HepG2 (cell line): ENCODE measurements around the gene ATP6V0D1. TPM values are rescaled to one million over a fixed set of nuclear protein-coding genes. Genes with fewer than 3 reads are reported as not detected.

Experiments
- ARNT2 ChIP-seq: sonication (generic); formaldehyde crosslinking; IDR thresholded peaks from 2 replicates; pipeline ENCODE4 v1.8.0; 2022; ENCODE audit warnings: mild to moderate bottlenecking, low read depth, missing genetic modification reagents, moderate library complexity
- EP300 ChIP-seq, 3 experiments: sonication (generic) in 1 of 3; formaldehyde crosslinking in 1 of 3; IDR thresholded peaks; 2 replicates each; pipeline versions ENCODE4 v1.5.1 to v1.6.1; 2011 to 2020; ENCODE audit warnings: low read depth in 2 of 3, low read length in 2 of 3, borderline replicate concordance in 1 of 3, improper control_type of control experiment in 1 of 3, mild to moderate bottlenecking in 1 of 3, missing genetic modification reagents in 1 of 3, moderate library complexity in 1 of 3
- FOXC1 ChIP-seq: sonication (generic); formaldehyde crosslinking; IDR thresholded peaks from 2 replicates; pipeline ENCODE4 v1.8.0; 2022; ENCODE audit warnings: mild to moderate bottlenecking, missing genetic modification reagents, borderline replicate concordance
- HMGA1 ChIP-seq: sonication (generic); formaldehyde crosslinking; conservative IDR thresholded peaks from 2 replicates; pipeline ENCODE4 v1.4.0; 2020; ENCODE audit warnings: missing genetic modification reagents
- IRF9 ChIP-seq: sonication (generic); formaldehyde crosslinking; IDR thresholded peaks from 2 replicates; pipeline ENCODE4 v1.8.0; 2022; ENCODE audit warnings: missing genetic modification reagents, mild to moderate bottlenecking, borderline replicate concordance
- KLF6 ChIP-seq: IDR thresholded peaks from 2 replicates; pipeline ENCODE4 v1.8.0; 2016; ENCODE audit warnings: missing biosample characterization, missing genetic modification reagents
- KMT2A ChIP-seq: sonication (generic); formaldehyde crosslinking; IDR thresholded peaks from 2 replicates; pipeline ENCODE4 v1.4.0; 2020; ENCODE audit warnings: missing genetic modification reagents
- MAX ChIP-seq: IDR thresholded peaks from 2 replicates; pipeline ENCODE4 v1.6.1; 2012; ENCODE audit warnings: inconsistent platforms
- MEIS1 ChIP-seq: sonication (generic); formaldehyde crosslinking; IDR thresholded peaks from 2 replicates; pipeline ENCODE4 v1.9.0; 2021; ENCODE audit warnings: mild to moderate bottlenecking, missing genetic modification reagents, moderate library complexity, borderline replicate concordance
- MLXIP ChIP-seq: sonication (generic); formaldehyde crosslinking; IDR thresholded peaks from 2 replicates; pipeline ENCODE4 v1.9.0; 2021; ENCODE audit warnings: missing genetic modification reagents, borderline replicate concordance
- NCOA5 ChIP-seq: sonication (generic); formaldehyde crosslinking; IDR thresholded peaks from 2 replicates; pipeline ENCODE4 v1.4.0; 2020; ENCODE audit warnings: missing genetic modification reagents
- NFATC3 ChIP-seq: sonication (generic); formaldehyde crosslinking; IDR thresholded peaks from 2 replicates; pipeline ENCODE4 v1.5.1; 2020; ENCODE audit warnings: mild to moderate bottlenecking, missing genetic modification reagents
- NONO ChIP-seq, 2 experiments: fragments of 450-650 bp in 1 of 2; sonication (generic) in 1 of 2; formaldehyde crosslinking in 1 of 2; IDR thresholded peaks in 1 of 2; conservative IDR thresholded peaks in 1 of 2; 2 replicates each; pipeline versions ENCODE4 v1.6.1 to v1.8.0; 2017 to 2022; ENCODE audit warnings: mild to moderate bottlenecking in 1 of 2, missing genetic modification reagents in 1 of 2, moderate library complexity in 1 of 2
- RFX3 ChIP-seq: IDR thresholded peaks from 2 replicates; pipeline ENCODE4 v1.6.1; 2016; ENCODE audit warnings: missing biosample characterization, missing genetic modification reagents
- SMARCC2 ChIP-seq: fragments of 450-650 bp; IDR thresholded peaks from 2 replicates; pipeline ENCODE4 v1.6.1; 2017; ENCODE audit warnings: antibody characterized with exemption, mild to moderate bottlenecking
- STAG1 ChIP-seq: sonication (generic); formaldehyde crosslinking; IDR thresholded peaks from 2 replicates; pipeline ENCODE4 v1.4.0; 2020; ENCODE audit warnings: missing genetic modification reagents
- TBX2 ChIP-seq: sonication (generic); formaldehyde crosslinking; IDR thresholded peaks from 2 replicates; pipeline ENCODE4 v1.5.0; 2020; ENCODE audit warnings: missing genetic modification reagents, mild to moderate bottlenecking, borderline replicate concordance
- U2AF2 ChIP-seq: fragments of 200-400 bp; formaldehyde crosslinking; IDR thresholded peaks from 2 replicates; pipeline ENCODE4 v1.6.1; 2017; ENCODE audit warnings: low read depth, mild to moderate bottlenecking, low read length
- ZFP36 ChIP-seq: fragments of 150-350 bp; IDR thresholded peaks from 2 replicates; pipeline ENCODE4 v1.6.1; 2018; ENCODE audit warnings: borderline replicate concordance, low read length, low read depth; ENCODE audit not compliant: partially characterized antibody
- ZFP36L2 ChIP-seq: sonication (generic); formaldehyde crosslinking; IDR thresholded peaks from 2 replicates; pipeline ENCODE4 v1.4.0; 2020; ENCODE audit warnings: missing genetic modification reagents
- ZFP37 ChIP-seq: sonication (generic); formaldehyde crosslinking; IDR thresholded peaks from 2 replicates; pipeline ENCODE4 v1.4.0; 2020; ENCODE audit warnings: missing genetic modification reagents, borderline replicate concordance
- ZNF12 ChIP-seq: sonication (generic); formaldehyde crosslinking; IDR thresholded peaks from 2 replicates; pipeline ENCODE4 v1.5.0; 2020; ENCODE audit warnings: missing genetic modification reagents
- ZNF138 ChIP-seq: sonication (generic); formaldehyde crosslinking; IDR thresholded peaks from 2 replicates; pipeline ENCODE4 v1.5.0; 2020; ENCODE audit warnings: mild to moderate bottlenecking, low read depth, missing genetic modification reagents
- ZNF260 ChIP-seq: sonication (generic); formaldehyde crosslinking; IDR thresholded peaks from 2 replicates; pipeline ENCODE4 v1.4.0; 2020; ENCODE audit warnings: missing genetic modification reagents, low read depth, mild to moderate bottlenecking, borderline replicate concordance
- ZNF263 ChIP-seq: sonication (generic); formaldehyde crosslinking; IDR thresholded peaks from 2 replicates; pipeline ENCODE4 v1.4.0; 2020; ENCODE audit warnings: missing genetic modification reagents
- ZNF510 ChIP-seq: sonication (generic); formaldehyde crosslinking; IDR thresholded peaks from 2 replicates; pipeline ENCODE4 v1.4.0; 2020; ENCODE audit warnings: low read depth, mild to moderate bottlenecking, missing genetic modification reagents
- polyA plus RNA-seq, 8 experiments: library from polyadenylated mRNA; depleted of rRNA in 3 of 8; stranded (reverse) in 7 of 8; unstranded in 1 of 8; fragments of >200 nt; fragmentation: Illumina TruSeq in 4 of 8; extraction: Trizol in 4 of 8; gene quantifications; 2 replicates each; pipeline versions ENCODE4 v1.2.1 to v1.2.3, GENCODE V29; 2011 to 2016; ENCODE audit warnings: low read depth in 4 of 8, missing spikeins in 1 of 8, mixed read lengths in 1 of 8; ENCODE audit not compliant: insufficient read depth in 1 of 8
- total RNA-seq, 5 experiments: library from RNA; depleted of rRNA; stranded (reverse); fragments of >200 nt; fragmentation: Illumina TruSeq; extraction: Trizol; gene quantifications; 2 replicates each; pipeline ENCODE4 v1.2.3, GENCODE V29; 2016; ENCODE audit warnings: low read depth in 1 of 5

Gene ATP6V0D1
- total and polyA plus RNA-seq, 2 of the 13 experiments (the other 11 are each of a cell fraction or from before 2014, with no cell fraction given), result 51.1 to 61.3 TPM

- TF ChIP-seq MLXIP (CRISPR knock-in tag) (no peak), ZNF510 (CRISPR knock-in tag) (peak; percentile 74; the same call in 1 of the 2 replicates), EP300 (IDR thresholded peaks at IDR 0.05; ENCODE audit: low read depth in 2 of 2, low read length in 2 of 2) (peak in 1 of 2 experiments; percentile 32; a peak in 2 of 4 replicates), EP300 (CRISPR knock-in tag; IDR thresholded peaks at IDR 0.05; ENCODE audit: borderline replicate concordance) (no peak; the same call in 1 of the 2 replicates), KLF6 (CRISPR knock-in tag) (peak; percentile 77; the same call in 1 of the 2 replicates), NONO (IDR thresholded peaks at IDR 0.05) (no peak), NONO (CRISPR knock-in tag; conservative IDR thresholded peaks at IDR 0.05) (peak; percentile 93), U2AF2 (0 out of 2 replicates have a peak, but pooled peaks have one; percentile 30), ZNF263 (CRISPR knock-in tag) (no peak), ZNF12 (CRISPR knock-in tag) (no peak), MEIS1 (CRISPR knock-in tag) (peak; percentile 96), ZFP36L2 (no peak), MAX (peak; percentile 95), NFATC3 (CRISPR knock-in tag) (0 out of 2 replicates have a peak, but pooled peaks have one; percentile 91), NCOA5 (CRISPR knock-in tag) (no peak), RFX3 (CRISPR knock-in tag) (no peak), FOXC1 (CRISPR knock-in tag) (peak; percentile 78), ZFP36 (no peak), ZNF260 (CRISPR knock-in tag) (0 out of 2 replicates have a peak, but pooled peaks have one; percentile 69), TBX2 (CRISPR knock-in tag) (peak; percentile 98), HMGA1 (no peak), KMT2A (CRISPR knock-in tag) (peak; percentile 95), ARNT2 (CRISPR knock-in tag) (peak; percentile 66; the same call in 1 of the 2 replicates), SMARCC2 (no peak), ZNF138 (CRISPR knock-in tag) (peak; percentile 91; the same call in 1 of the 2 replicates), STAG1 (peak; percentile 68), ZFP37 (CRISPR knock-in tag) (no peak), IRF9 (CRISPR knock-in tag) (peak; percentile 57; the same call in 1 of the 2 replicates)
Observed at GRCh38 chr16:67480833-67481560, at the start of gene ATP6V0D1 (continued).
